HCT116 (cell line): Measurements from ENCODE around the gene MYZAP. TPM values are rescaled to one million over a fixed set of nuclear protein-coding genes. Genes with fewer than 3 reads are reported as not detected.

Experiments used
- ATAC-seq: fragments of 200-7000 bp; cut with Tn5 transposase; 2 replicates; pipeline ENCODE4 v1.9.1; 2020; ENCODE audit warnings: mild to moderate bottlenecking, moderate library complexity
- BruUV-seq: library from RNA; stranded (reverse); fragments of 400-500 nt; replicated peaks from 2 replicates; lab custom pipeline; 2021; lab: Mats Ljungman, UMichigan
- CTCF ChIA-PET: fragments of 300-600 bp; sonication (Branson Sonifier 250); formaldehyde crosslinking; loops from one replicate; lab custom pipeline; 2021; ENCODE audit warnings: antibody characterized with exemption; lab: Charles Lee
- POLR2A ChIA-PET: fragments of 300-600, 350-600 bp; sonication (Branson Sonifier 250); formaldehyde crosslinking; loops from one replicate; lab custom pipeline; 2021; ENCODE audit warnings: antibody characterized with exemption; lab: Charles Lee
- RAD21 ChIA-PET, 2 experiments: fragments of 300-600 bp; sonication (Branson Sonifier 250); formaldehyde crosslinking; loops; one replicate each; lab custom pipeline; 2023; ENCODE audit warnings: low total read pairs in 2 of 2; ENCODE audit not compliant: uncharacterized antibody in 2 of 2, unreplicated experiment in 2 of 2, low non-redundant PET in 1 of 2; lab: Charles Lee
- DNase-seq: peaks from one replicate; pipeline ENCODE4 v3.0.0-alpha.2; 2010; ENCODE audit warnings: low read depth, low spot score
- H2AFZ ChIP-seq: fragments of 200-600 bp; shearing (Covaris generic), sonication (generic); 2 replicates; pipeline ENCODE4 v1.6.1; 2017; ENCODE audit warnings: low read depth, mixed run types, mixed read lengths, antibody characterized with exemption, low read length; ENCODE audit not compliant: poor library complexity, severe bottlenecking
- H3K27ac ChIP-seq: 2 replicates; pipeline ENCODE4 v1.5.1; 2012; ENCODE audit warnings: low read depth, low read length
- H3K27me3 ChIP-seq: fragments of 200-600 bp; sonication (generic); 2 replicates; pipeline ENCODE4 v1.6.1; 2016; ENCODE audit warnings: mixed run types, low read length, mixed read lengths; ENCODE audit not compliant: insufficient read depth
- H3K36me3 ChIP-seq, 2 experiments: fragments of 200-500 bp in 1 of 2; fragments of 200-600 bp in 1 of 2; sonication (Bioruptor generic) in 1 of 2; sonication (generic) in 1 of 2; 2 replicates each; pipeline versions ENCODE4 v1.5.1 to v1.6.1; 2014 to 2016; ENCODE audit warnings: low read length in 2 of 2, inconsistent platforms in 1 of 2, mixed read lengths in 1 of 2, mixed run types in 1 of 2; ENCODE audit not compliant: insufficient read depth in 2 of 2, control insufficient read depth in 1 of 2
- H3K4me1 ChIP-seq, 2 experiments: fragments of 200-600 bp in 1 of 2; sonication (generic) in 1 of 2; 2 replicates each; pipeline versions ENCODE4 v1.5.1 to v1.6.1; 2012 to 2017; ENCODE audit warnings: low read length in 2 of 2, inconsistent platforms in 1 of 2, mild to moderate bottlenecking in 1 of 2, mixed read lengths in 1 of 2, mixed run types in 1 of 2, moderate library complexity in 1 of 2; ENCODE audit not compliant: insufficient read depth in 2 of 2, control insufficient read depth in 1 of 2
- H3K4me2 ChIP-seq: fragments of 200-600 bp; sonication (generic); 2 replicates; pipeline ENCODE4 v1.6.1; 2017; ENCODE audit warnings: mixed run types, low read length, mixed read lengths
- H3K4me3 ChIP-seq, 2 experiments: fragments of 200-600 bp in 1 of 2; sonication (generic) in 1 of 2; replicated peaks in 1 of 2; 2 replicates each; pipeline ENCODE4 v1.5.1; 2011 to 2016; ENCODE audit warnings: low read length in 2 of 2, control low read depth in 1 of 2, low read depth in 1 of 2, mild to moderate bottlenecking in 1 of 2, mixed read lengths in 1 of 2, mixed run types in 1 of 2
- H3K79me2 ChIP-seq: fragments of 200-600 bp; sonication (generic); 2 replicates; pipeline ENCODE4 v1.6.1; 2017; ENCODE audit warnings: mild to moderate bottlenecking, mixed run types, low read length, moderate library complexity, mixed read lengths; ENCODE audit not compliant: insufficient read depth
- H3K9ac ChIP-seq: fragments of 200-600 bp; sonication (generic); 2 replicates; pipeline ENCODE4 v1.6.1; 2016; ENCODE audit warnings: low read length, mixed read lengths
- H3K9me2 ChIP-seq: fragments of 200-600 bp; sonication (generic), shearing (Covaris generic); 2 replicates; pipeline ENCODE4 v1.6.1; 2017; ENCODE audit warnings: mixed run types, mild to moderate bottlenecking, moderate library complexity; ENCODE audit not compliant: insufficient read depth
- H3K9me3 ChIP-seq, 2 experiments: fragments of 200-500 bp in 1 of 2; fragments of 200-600 bp in 1 of 2; sonication (Bioruptor generic) in 1 of 2; sonication (generic) in 1 of 2; 2 replicates each; pipeline ENCODE4 v1.6.1; 2014 to 2017; ENCODE audit warnings: low read length in 2 of 2, mixed read lengths in 2 of 2, inconsistent platforms in 1 of 2, low read depth in 1 of 2, mild to moderate bottlenecking in 1 of 2, mixed run types in 1 of 2, moderate library complexity in 1 of 2; ENCODE audit not compliant: control insufficient read depth in 1 of 2, insufficient read depth in 1 of 2
- H4K20me1 ChIP-seq: fragments of 200-600 bp; sonication (generic), shearing (Covaris generic); 2 replicates; pipeline ENCODE4 v1.6.1; 2017; ENCODE audit warnings: mixed run types, mild to moderate bottlenecking, moderate library complexity; ENCODE audit not compliant: insufficient read depth
- ATF3 ChIP-seq: IDR thresholded peaks from 2 replicates; pipeline ENCODE4 v1.6.1; 2012
- CEBPB ChIP-seq: IDR thresholded peaks from 2 replicates; pipeline ENCODE4 v1.6.1; 2012; ENCODE audit warnings: low read depth
- CTCF ChIP-seq, 3 experiments: fragments of 200-600 bp in 1 of 3; sonication (generic) in 1 of 3; IDR thresholded peaks in 2 of 3; conservative IDR thresholded peaks in 1 of 3; 2 replicates each; pipeline ENCODE4 v1.5.1; 2012 to 2017; ENCODE audit warnings: low read depth in 2 of 3, low read length in 2 of 3, antibody characterized with exemption in 1 of 3, borderline replicate concordance in 1 of 3, control low read depth in 1 of 3, mild to moderate bottlenecking in 1 of 3, mixed read lengths in 1 of 3, mixed run types in 1 of 3, moderate library complexity in 1 of 3; ENCODE audit not compliant: insufficient read depth in 1 of 3
- EGR1 ChIP-seq: IDR thresholded peaks from 2 replicates; pipeline ENCODE4 v1.6.1; 2012; ENCODE audit warnings: low read depth
- ELF1 ChIP-seq: IDR thresholded peaks from 2 replicates; pipeline ENCODE4 v1.6.1; 2012; ENCODE audit warnings: low read depth, borderline replicate concordance
- EZH2 ChIP-seq: fragments of 200-600 bp; sonication (generic); IDR thresholded peaks from 2 replicates; pipeline ENCODE4 v1.6.1; 2017; ENCODE audit warnings: antibody characterized with exemption, mixed run types
- EZH2phosphoT487 ChIP-seq: fragments of 200-600 bp; IDR thresholded peaks from 2 replicates; pipeline ENCODE4 v1.6.1; 2018; ENCODE audit warnings: antibody characterized with exemption, borderline replicate concordance
- JUND ChIP-seq: IDR thresholded peaks from 2 replicates; pipeline ENCODE4 v1.6.1; 2012
- POLR2AphosphoS5 ChIP-seq: IDR thresholded peaks from 2 replicates; pipeline ENCODE4 v1.6.1; 2011; ENCODE audit warnings: mild to moderate bottlenecking, low read depth, low read length, moderate library complexity
- RAD21 ChIP-seq: IDR thresholded peaks from 2 replicates; pipeline ENCODE4 v1.6.1; 2012; ENCODE audit warnings: low read depth, mild to moderate bottlenecking
- REST ChIP-seq: IDR thresholded peaks from 2 replicates; pipeline ENCODE4 v1.6.1; 2012; ENCODE audit warnings: low read depth
- SP1 ChIP-seq: IDR thresholded peaks from 2 replicates; pipeline ENCODE4 v1.6.1; 2012; ENCODE audit warnings: low read depth
- ZBTB33 ChIP-seq: IDR thresholded peaks from 2 replicates; pipeline ENCODE4 v1.6.1; 2011; ENCODE audit warnings: mild to moderate bottlenecking, low read length, moderate library complexity; ENCODE audit not compliant: insufficient replicate concordance; ENCODE audit errors: extremely low read depth
- ZFX ChIP-seq: fragments of 450-650 bp; IDR thresholded peaks from 2 replicates; pipeline ENCODE4 v1.6.1; 2017
- intact Hi-C: fragments of 100-400 bp; cut with micrococcal nuclease; formaldehyde crosslinking; loops from 2 replicates; pipeline ENCODE4 v1.10.0; 2022
- total RNA-seq: library from RNA; stranded (reverse); gene quantifications from one replicate; pipeline ENCODE4 v1.2.1, GENCODE V29; 2021; ENCODE audit not compliant: unreplicated experiment

MYZAP gene
- total RNA-seq, 1 experiment from 2014 or later = 5.8 TPM

- Histone ChIP-seq H3K4me3 (no peak overlapping the region), H3K4me1 (peaks cover 4% of the 10 kb centered on the region in 2 experiments; a peak in 3 of 4 replicates)
- no TSS peak for BruUV-seq
Measured at GRCh38 chr15:57728436-57728835, 136.7 kb downstream of the MYZAP start.

More at GRCh38 chr15:57728436-57728835, 136.7 kb downstream of the MYZAP start:
- ChIA-PET CTCF (no interaction called here), POLR2A (no interaction called here), RAD21 (no interaction called here)
- DNase-seq (no peak), ATAC-seq (no peak)
- Histone ChIP-seq H3K27ac (no peak overlapping the region), H4K20me1 (no peaks in the 10 kb centered on the region), H3K27me3 (no peaks in the 10 kb centered on the region), H3K9ac (no peak overlapping the region), H3K79me2 (no peaks in the 10 kb centered on the region), H2AFZ (no peak overlapping the region), H3K36me3 (no peaks in the 10 kb centered on the region), H3K9me2 (no peaks in the 10 kb centered on the region), H3K4me2 (no peak overlapping the region), H3K9me3 (peaks cover 0 to 5% of the 10 kb centered on the region in 2 experiments; a peak in 1 of 4 replicates)
- TF ChIP-seq CTCF (IDR thresholded peaks at IDR 0.05 in 2 of 3, conservative IDR thresholded peaks at IDR 0.05 in 1 of 3; ENCODE audit: borderline replicate concordance in 1 of 3, insufficient read depth in 1 of 3, low read depth in 2 of 3, low read length in 2 of 3) (no peak), POLR2AphosphoS5 (no peak), EZH2phosphoT487 (no peak), ELF1 (no peak), ZBTB33 (no peak), ATF3 (no peak), CEBPB (no peak), REST (no peak), EGR1 (no peak), EZH2 (no peak), JUND (no peak), ZFX (no peak), RAD21 (no peak), SP1 (no peak)
- intact Hi-C loops = no loop called here
